Measurements from ENCODE around the gene STXBP6. TPM values are rescaled to one million over a fixed set of nuclear protein-coding genes. Genes with fewer than 3 reads are reported as not detected.

Gene STXBP6
- total RNA-seq, 1 donor, result 5.8 TPM

DNA sequence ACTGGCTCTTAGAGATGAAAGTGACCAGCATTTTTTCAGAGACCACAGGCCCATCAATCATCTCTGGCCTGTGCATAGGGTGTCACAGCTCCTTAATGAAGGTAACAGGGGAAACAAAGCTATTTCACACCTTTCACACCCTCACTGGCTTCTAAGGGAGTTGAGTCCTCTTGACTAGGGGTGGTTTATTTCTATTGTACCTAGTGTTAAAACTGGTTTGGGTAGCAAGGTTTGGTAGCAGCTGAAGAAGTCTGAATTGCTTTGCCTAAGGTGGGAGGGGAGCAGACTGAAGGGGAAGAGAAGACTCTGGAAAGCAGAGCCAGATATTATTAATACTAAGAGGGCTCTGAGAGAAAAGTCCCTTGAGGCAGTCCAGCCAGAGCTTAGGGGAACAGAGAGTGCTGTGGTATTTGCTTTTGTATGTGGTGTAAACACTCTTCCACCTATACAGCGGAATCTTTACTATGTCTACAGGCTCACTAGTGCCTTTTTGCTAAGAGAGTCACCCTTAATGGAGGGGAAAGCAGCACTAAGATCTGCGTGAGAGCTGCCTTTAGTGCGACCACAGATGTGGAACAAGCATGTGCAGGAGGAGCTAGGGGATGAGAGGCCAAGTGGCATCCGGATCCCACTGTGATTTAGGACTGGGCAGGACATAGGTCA, 95.8 kb downstream of the STXBP6 start:
- TF ChIP-seq CTCF (IDR thresholded peaks at IDR 0.05; ENCODE audit: extremely low read depth, low read depth, low read length), result no peak
- no peaks in the 10 kb centered on the region for H3K27me3 ChIP-seq (ENCODE audit: insufficient read depth, low read length)
- H2AFZ ChIP-seq (ENCODE audit: low read length), result no peak overlapping the region
- H3K27ac ChIP-seq (ENCODE audit: low read depth, low read length), result no peak overlapping the region
- no peak overlapping the region for H3K4me3 ChIP-seq (ENCODE audit: insufficient read depth, low read length)
- no peaks in the 10 kb centered on the region for H3K36me3 ChIP-seq (ENCODE audit: insufficient read depth, low read length)
- DNase-seq (ENCODE audit: insufficient read length, low spot score, missing footprints), result no peak
- no peaks in the 10 kb centered on the region for H3K4me1 ChIP-seq (ENCODE audit: insufficient read depth, low read length)
- H4K20me1 ChIP-seq (ENCODE audit: insufficient read depth, low read length), result no peaks in the 10 kb centered on the region
- no peaks in the 10 kb centered on the region for H3K79me2 ChIP-seq (ENCODE audit: insufficient read depth, low read length)
- H3K9me3 ChIP-seq (ENCODE audit: low read depth, low read length), result no peaks in the 10 kb centered on the region
- H3K4me2 ChIP-seq (ENCODE audit: insufficient read depth, low read length), result no peak overlapping the region

DNA sequence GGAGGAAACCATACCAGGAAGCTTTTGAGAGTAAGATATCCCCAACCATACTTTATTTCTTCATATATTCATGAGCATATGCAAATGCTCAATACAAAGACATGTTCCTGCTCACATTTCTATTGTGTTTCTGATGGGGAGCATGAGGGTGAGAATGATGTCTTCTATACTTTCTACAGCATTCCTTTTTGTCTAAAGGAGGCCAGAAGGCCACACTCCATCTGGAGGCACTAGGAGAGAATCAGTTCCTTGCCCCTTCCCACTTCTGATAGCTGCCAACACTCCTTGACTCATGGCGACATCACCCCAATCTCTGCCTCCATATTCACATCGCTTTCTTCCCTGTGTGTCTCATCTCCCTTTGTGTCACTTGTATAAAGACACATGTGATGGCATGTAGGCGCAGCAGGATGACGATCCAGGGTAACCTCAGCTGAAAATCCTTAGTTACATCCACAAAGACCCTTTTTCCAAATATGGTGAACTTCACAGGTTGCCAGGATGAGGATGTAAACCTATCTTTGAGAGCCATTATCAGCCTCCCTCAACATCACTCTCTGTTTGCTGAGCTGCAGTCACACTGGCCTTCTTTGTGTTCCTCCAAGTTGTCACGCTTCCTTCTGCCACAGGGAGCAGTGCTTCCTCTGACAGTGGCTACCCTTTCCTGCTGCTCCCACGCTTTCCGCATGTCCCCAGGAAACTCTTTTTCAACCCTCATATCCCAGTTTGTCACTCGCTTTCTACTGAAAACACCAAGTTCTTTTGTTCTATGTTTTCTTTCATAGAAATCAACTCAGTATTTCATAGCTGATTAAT, 96.9 kb downstream of the STXBP6 start:
- no peak for TF ChIP-seq CTCF (IDR thresholded peaks at IDR 0.05; ENCODE audit: extremely low read depth, low read depth, low read length)
- Histone ChIP-seq H3K4me3 (ENCODE audit: insufficient read depth, low read length) (no peak overlapping the region), H3K27ac (ENCODE audit: low read depth, low read length) (no peak overlapping the region), H3K27me3 (ENCODE audit: insufficient read depth, low read length) (no peaks in the 10 kb centered on the region), H3K79me2 (ENCODE audit: insufficient read depth, low read length) (no peaks in the 10 kb centered on the region), H3K9me3 (ENCODE audit: low read depth, low read length) (no peaks in the 10 kb centered on the region), H3K4me2 (ENCODE audit: insufficient read depth, low read length) (no peak overlapping the region), H3K4me1 (ENCODE audit: insufficient read depth, low read length) (no peaks in the 10 kb centered on the region), H2AFZ (ENCODE audit: low read length) (no peak overlapping the region), H3K36me3 (ENCODE audit: insufficient read depth, low read length) (no peaks in the 10 kb centered on the region), H4K20me1 (ENCODE audit: insufficient read depth, low read length) (no peaks in the 10 kb centered on the region)
- no peak for DNase-seq (ENCODE audit: insufficient read length, low spot score, missing footprints)

DNA sequence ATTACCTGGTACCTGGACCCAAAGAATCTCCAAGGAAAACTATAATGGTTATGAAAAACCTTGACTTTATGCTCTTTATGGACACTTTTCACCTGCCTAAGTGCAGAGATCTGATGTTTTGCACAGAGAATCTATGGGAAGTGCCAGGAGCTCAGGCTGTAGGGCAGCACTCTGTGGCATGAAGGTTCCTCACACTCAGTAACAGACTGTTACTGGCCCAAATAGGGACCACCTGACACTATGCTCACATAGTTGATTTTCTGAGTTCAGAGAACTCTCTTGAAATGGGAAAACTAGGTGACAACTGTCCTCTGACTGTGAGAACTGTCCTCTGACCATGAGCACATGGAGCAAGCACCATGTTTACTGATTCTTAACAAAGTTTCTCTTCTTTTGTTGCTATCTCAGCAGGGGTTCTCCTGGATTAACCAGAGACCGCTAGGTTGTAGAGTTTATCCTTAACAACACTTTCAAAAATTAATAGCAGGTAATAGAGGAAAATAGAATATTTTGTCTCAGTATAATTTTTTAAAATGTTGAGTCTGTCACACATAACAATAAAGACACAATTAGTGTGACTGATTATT, 101.6 kb downstream of the STXBP6 start:
- no peaks in the 10 kb centered on the region for H4K20me1 ChIP-seq (ENCODE audit: insufficient read depth, low read length)
- no peak for DNase-seq (ENCODE audit: insufficient read length, low spot score, missing footprints)
- H3K27ac ChIP-seq (ENCODE audit: low read depth, low read length), result no peak overlapping the region
- H2AFZ ChIP-seq (ENCODE audit: low read length), result no peak overlapping the region
- no peaks in the 10 kb centered on the region for H3K79me2 ChIP-seq (ENCODE audit: insufficient read depth, low read length)
- no peaks in the 10 kb centered on the region for H3K27me3 ChIP-seq (ENCODE audit: insufficient read depth, low read length)
- TF ChIP-seq CTCF (IDR thresholded peaks at IDR 0.05; ENCODE audit: extremely low read depth, low read depth, low read length), result no peak
- no peaks in the 10 kb centered on the region for H3K9me3 ChIP-seq (ENCODE audit: low read depth, low read length)
- H3K4me3 ChIP-seq (ENCODE audit: insufficient read depth, low read length), result no peak overlapping the region
- H3K36me3 ChIP-seq (ENCODE audit: insufficient read depth, low read length), result no peaks in the 10 kb centered on the region
- H3K4me1 ChIP-seq (ENCODE audit: insufficient read depth, low read length), result no peaks in the 10 kb centered on the region
- H3K4me2 ChIP-seq (ENCODE audit: insufficient read depth, low read length), result no peak overlapping the region

GRCh38 chr14:24947131-24947530, 102.8 kb downstream of the STXBP6 start:
- no peak overlapping the region for H3K4me3 ChIP-seq (ENCODE audit: insufficient read depth, low read length)
- DNase-seq (ENCODE audit: insufficient read length, low spot score, missing footprints), result no peak
- H3K27me3 ChIP-seq (ENCODE audit: insufficient read depth, low read length), result no peaks in the 10 kb centered on the region
- no peak overlapping the region for H2AFZ ChIP-seq (ENCODE audit: low read length)
- no peaks in the 10 kb centered on the region for H3K4me1 ChIP-seq (ENCODE audit: insufficient read depth, low read length)
- H3K9me3 ChIP-seq (ENCODE audit: low read depth, low read length), result no peaks in the 10 kb centered on the region
- no peaks in the 10 kb centered on the region for H4K20me1 ChIP-seq (ENCODE audit: insufficient read depth, low read length)
- no peak for TF ChIP-seq CTCF (IDR thresholded peaks at IDR 0.05; ENCODE audit: extremely low read depth, low read depth, low read length)
- no peaks in the 10 kb centered on the region for H3K79me2 ChIP-seq (ENCODE audit: insufficient read depth, low read length)
- no peak overlapping the region for H3K27ac ChIP-seq (ENCODE audit: low read depth, low read length)
- H3K4me2 ChIP-seq (ENCODE audit: insufficient read depth, low read length), result no peak overlapping the region
- H3K36me3 ChIP-seq (ENCODE audit: insufficient read depth, low read length), result no peaks in the 10 kb centered on the region
